ENCODE measurements around the gene KCNJ8. TPM values are rescaled to one million over a fixed set of nuclear protein-coding genes. Genes with fewer than 3 reads are reported as not detected.

Gene KCNJ8
- total RNA-seq (2021; ENCODE audit: unreplicated experiment) (not detected), Bru-seq, nascent RNA (not detected), BruChase-seq, experiment 1, labeled RNA remaining after a 2-hour chase (not detected), BruChase-seq, experiment 2, labeled RNA remaining after a 6-hour chase (not detected)
- not detected for polyA plus RNA-seq (2012; ENCODE audit: insufficient read length)
- long read RNA-seq = 0 reads

DNA sequence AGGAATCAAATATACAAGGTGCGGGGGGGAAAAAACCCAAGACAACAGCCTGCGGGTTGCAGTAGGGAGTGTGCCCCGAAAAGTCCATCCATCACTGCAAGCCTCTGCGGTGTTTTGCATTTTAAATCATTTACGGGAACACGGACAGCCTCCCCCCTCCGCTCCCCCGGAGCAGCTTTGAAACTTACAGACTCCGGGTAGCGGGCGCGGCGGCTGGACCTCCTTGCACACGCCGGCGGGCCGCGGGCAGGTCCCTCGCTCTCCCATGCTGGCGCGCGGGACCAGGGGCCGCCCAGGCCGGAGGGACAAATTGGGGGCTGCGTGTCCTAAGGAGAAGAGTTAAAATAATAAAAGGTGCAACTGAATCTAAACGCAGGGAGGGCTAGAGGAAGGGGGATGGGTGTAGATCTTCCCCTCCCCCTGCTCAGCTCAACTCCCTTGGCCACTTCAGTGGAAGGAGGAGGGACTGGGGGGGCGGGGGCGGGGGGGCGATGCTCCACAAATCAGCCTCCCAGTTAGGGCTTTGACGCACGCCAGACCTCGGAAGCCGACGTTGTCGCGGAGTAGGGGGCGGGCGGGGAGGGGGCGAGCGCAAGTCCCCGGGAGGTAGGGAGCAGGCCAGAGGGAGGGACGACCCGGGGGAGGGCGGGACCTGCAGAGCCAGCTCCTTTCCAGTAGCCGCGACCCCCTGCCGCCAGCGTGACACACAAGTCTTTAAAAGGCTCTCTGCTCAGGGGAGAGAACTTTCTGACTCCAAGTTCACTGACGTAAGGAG is at the start of gene KCNJ8:
TSS of gene KCNJ8 (minus strand) at position 349 of the 775 bp plus-strand sequence. CDS start 1,090 bp downstream, outside the sequence.
- BruUV-seq (replicated peaks) = no TSS peak
- no peaks in the 10 kb centered on the region for H3K9me3 ChIP-seq (ENCODE audit: control insufficient read depth, insufficient read depth, low read depth, low read length)
- H3K4me3 ChIP-seq (ENCODE audit: low read depth in 2 of 2, low read length in 2 of 2) = peak within 1 kb of the TSS; percentile 19 to 34
- ATAC-seq (no peak), DNase-seq (ENCODE audit: low read depth, low spot score) (no peak)
- no peaks in the 10 kb centered on the region for H3K36me3 ChIP-seq (ENCODE audit: control insufficient read depth, insufficient read depth, low read length)
- intact Hi-C loops (cut with micrococcal nuclease; ENCODE audit: unreplicated experiment) = no loop called here
- H3K27me3 ChIP-seq (ENCODE audit: control insufficient read depth, insufficient read depth, low read length) = peaks cover 7% of the 10 kb centered on the region
- no peak within 1 kb of the TSS for H3K27ac ChIP-seq (ENCODE audit: low read length)
- ChIA-PET CTCF (no interaction called here), POLR2A (no interaction called here)
- H3K4me1 ChIP-seq (ENCODE audit: control insufficient read depth, insufficient read depth, low read length) = no peaks in the 10 kb centered on the region
- TF ChIP-seq, protein P1, sequence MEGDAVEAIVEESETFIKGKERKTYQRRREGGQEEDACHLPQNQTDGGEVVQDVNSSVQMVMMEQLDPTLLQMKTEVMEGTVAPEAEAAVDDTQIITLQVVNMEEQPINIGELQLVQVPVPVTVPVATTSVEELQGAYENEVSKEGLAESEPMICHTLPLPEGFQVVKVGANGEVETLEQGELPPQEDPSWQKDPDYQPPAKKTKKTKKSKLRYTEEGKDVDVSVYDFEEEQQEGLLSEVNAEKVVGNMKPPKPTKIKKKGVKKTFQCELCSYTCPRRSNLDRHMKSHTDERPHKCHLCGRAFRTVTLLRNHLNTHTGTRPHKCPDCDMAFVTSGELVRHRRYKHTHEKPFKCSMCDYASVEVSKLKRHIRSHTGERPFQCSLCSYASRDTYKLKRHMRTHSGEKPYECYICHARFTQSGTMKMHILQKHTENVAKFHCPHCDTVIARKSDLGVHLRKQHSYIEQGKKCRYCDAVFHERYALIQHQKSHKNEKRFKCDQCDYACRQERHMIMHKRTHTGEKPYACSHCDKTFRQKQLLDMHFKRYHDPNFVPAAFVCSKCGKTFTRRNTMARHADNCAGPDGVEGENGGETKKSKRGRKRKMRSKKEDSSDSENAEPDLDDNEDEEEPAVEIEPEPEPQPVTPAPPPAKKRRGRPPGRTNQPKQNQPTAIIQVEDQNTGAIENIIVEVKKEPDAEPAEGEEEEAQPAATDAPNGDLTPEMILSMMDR (IDR thresholded peaks at IDR 0.05) = no peak
- TF ChIP-seq POLR2AphosphoS5 (IDR thresholded peaks at IDR 0.05; ENCODE audit: low read depth, low read length) = no peak
- no peak for TF ChIP-seq TCF7L2 (IDR thresholded peaks at IDR 0.05; ENCODE audit: low read depth, low read length)
- no peak for TF ChIP-seq REST (IDR thresholded peaks at IDR 0.05; ENCODE audit: insufficient read depth in 1 of 2, low read depth in 2 of 2, low read length in 1 of 2)
- no peak for TF ChIP-seq SIN3A (IDR thresholded peaks at IDR 0.05; ENCODE audit: borderline replicate concordance, insufficient read depth, low read depth, low read length)
- in situ Hi-C loops (cut with HindIII; ENCODE audit: low pct_unique_long_range_greater_than_20kb, low sequenced_read_pairs) = no loop called here

- no peak overlapping the region for H3K27ac ChIP-seq (ENCODE audit: low read length)
- TF ChIP-seq POLR2AphosphoS5 (IDR thresholded peaks at IDR 0.05; ENCODE audit: low read depth, low read length) (no peak), TCF7L2 (IDR thresholded peaks at IDR 0.05; ENCODE audit: low read depth, low read length) (no peak), REST (IDR thresholded peaks at IDR 0.05; ENCODE audit: insufficient read depth in 1 of 2, low read depth in 2 of 2, low read length in 1 of 2) (no peak), SIN3A (IDR thresholded peaks at IDR 0.05; ENCODE audit: borderline replicate concordance, insufficient read depth, low read depth, low read length) (no peak)
- TF ChIP-seq, protein P1 (IDR thresholded peaks at IDR 0.05) = no peak
- no peaks in the 10 kb centered on the region for H3K4me1 ChIP-seq (ENCODE audit: control insufficient read depth, insufficient read depth, low read length)
- intact Hi-C loops (cut with micrococcal nuclease; ENCODE audit: unreplicated experiment) (no loop called here), in situ Hi-C loops (cut with HindIII; ENCODE audit: low pct_unique_long_range_greater_than_20kb, low sequenced_read_pairs) (no loop called here)
- H3K4me3 ChIP-seq (ENCODE audit: low read depth in 2 of 2, low read length in 2 of 2) = no peak overlapping the region
- ChIA-PET CTCF (no interaction called here), POLR2A (no interaction called here)
- DNase-seq (ENCODE audit: low read depth, low spot score) = no peak
- H3K9me3 ChIP-seq (ENCODE audit: control insufficient read depth, insufficient read depth, low read depth, low read length) = no peaks in the 10 kb centered on the region
- ATAC-seq = no peak
- no TSS peak for BruUV-seq (replicated peaks)
- no peaks in the 10 kb centered on the region for H3K27me3 ChIP-seq (ENCODE audit: control insufficient read depth, insufficient read depth, low read length)
- no peaks in the 10 kb centered on the region for H3K36me3 ChIP-seq (ENCODE audit: control insufficient read depth, insufficient read depth, low read length)
Measured at GRCh38 chr12:21823581-21823980, 49.1 kb upstream of the KCNJ8 start.
